Osteoblast (primary cell): ENCODE results near the gene CREG2. TPM values are rescaled to one million over a fixed set of nuclear protein-coding genes. Genes with fewer than 3 reads are reported as not detected.

Experiments used
- DNase-seq: peaks from one replicate; pipeline ENCODE4 v3.0.0; 2011; ENCODE audit warnings: low spot score, mixed read lengths; ENCODE audit not compliant: insufficient read length; ENCODE audit errors: missing footprints
- H2AFZ ChIP-seq: 2 replicates; pipeline ENCODE4 v1.6.0; 2011; ENCODE audit warnings: mild to moderate bottlenecking, low read length
- H3K27ac ChIP-seq: 2 replicates; pipeline ENCODE4 v1.5.1; 2011; ENCODE audit warnings: mild to moderate bottlenecking, low read depth, low read length, moderate library complexity
- H3K27me3 ChIP-seq: 2 replicates; pipeline ENCODE4 v1.6.0; 2012; ENCODE audit warnings: mild to moderate bottlenecking, control low read depth, inconsistent platforms, low read length, moderate library complexity; ENCODE audit not compliant: insufficient read depth
- H3K36me3 ChIP-seq: 2 replicates; pipeline ENCODE4 v1.5.1; 2011; ENCODE audit warnings: mild to moderate bottlenecking, low read length, control low read depth, moderate library complexity; ENCODE audit not compliant: insufficient read depth
- H3K4me1 ChIP-seq: 2 replicates; pipeline ENCODE4 v1.5.1; 2011; ENCODE audit warnings: mild to moderate bottlenecking, low read length, control low read depth, moderate library complexity; ENCODE audit not compliant: insufficient read depth
- H3K4me2 ChIP-seq: 2 replicates; pipeline ENCODE4 v1.6.0; 2011; ENCODE audit warnings: mild to moderate bottlenecking, low read length; ENCODE audit not compliant: insufficient read depth
- H3K4me3 ChIP-seq: fragments of 200-600 bp; sonication (generic); 3 replicates; pipeline ENCODE4 v1.5.1; 2012; ENCODE audit warnings: mild to moderate bottlenecking, low read length, inconsistent platforms; ENCODE audit not compliant: insufficient read depth
- H3K79me2 ChIP-seq: 2 replicates; pipeline ENCODE4 v1.6.0; 2012; ENCODE audit warnings: mild to moderate bottlenecking, low read length, control low read depth, inconsistent platforms; ENCODE audit not compliant: insufficient read depth
- H3K9me3 ChIP-seq: 2 replicates; pipeline ENCODE4 v1.5.1; 2011; ENCODE audit warnings: low read depth, low read length, control low read depth
- H4K20me1 ChIP-seq: 2 replicates; pipeline ENCODE4 v1.6.0; 2012; ENCODE audit warnings: mild to moderate bottlenecking, low read length, control low read depth; ENCODE audit not compliant: insufficient read depth
- CTCF ChIP-seq: IDR thresholded peaks from 2 replicates; pipeline ENCODE4 v1.5.1; 2011; ENCODE audit warnings: mild to moderate bottlenecking, low read depth, low read length, moderate library complexity; ENCODE audit errors: extremely low read depth
- total RNA-seq: library from RNA; depleted of rRNA; stranded (reverse); fragments of >200 nt; gene quantifications from 2 replicates; pipeline ENCODE4 v1.2.3, GENCODE V29; 2012

CREG2 gene
- total RNA-seq, 1 donor: 0.36 TPM

GRCh38 chr2:101426822-101427221, 39.5 kb upstream of the CREG2 start:
- Histone ChIP-seq H3K9me3 (no peaks in the 10 kb centered on the region), H3K4me3 (no peak overlapping the region), H3K79me2 (peaks cover 5% of the 10 kb centered on the region), H3K27ac (no peak overlapping the region), H3K4me1 (peaks cover 8% of the 10 kb centered on the region), H3K36me3 (peaks cover 8% of the 10 kb centered on the region), H4K20me1 (no peaks in the 10 kb centered on the region), H2AFZ (no peak overlapping the region), H3K4me2 (no peak overlapping the region), H3K27me3 (no peaks in the 10 kb centered on the region)
- peak; percentile 76 for DNase-seq
- TF ChIP-seq CTCF: no peak

GRCh38 chr2:101420623-101421022, 33.3 kb upstream of the CREG2 start:
- DNase-seq: no peak
- H3K79me2 ChIP-seq: no peaks in the 10 kb centered on the region
- no peak overlapping the region for H2AFZ ChIP-seq
- no peaks in the 10 kb centered on the region for H3K9me3 ChIP-seq
- peaks cover 7% of the 10 kb centered on the region for H3K36me3 ChIP-seq
- no peaks in the 10 kb centered on the region for H3K27me3 ChIP-seq
- no peak overlapping the region for H3K27ac ChIP-seq
- no peak for TF ChIP-seq CTCF
- no peak overlapping the region for H3K4me3 ChIP-seq
- no peaks in the 10 kb centered on the region for H3K4me1 ChIP-seq
- H3K4me2 ChIP-seq: no peak overlapping the region
- H4K20me1 ChIP-seq: no peaks in the 10 kb centered on the region

- Histone ChIP-seq H3K79me2 (no peaks in the 10 kb centered on the region), H2AFZ (no peak overlapping the region), H4K20me1 (no peaks in the 10 kb centered on the region), H3K27ac (no peak overlapping the region), H3K4me3 (no peak overlapping the region), H3K36me3 (peaks cover 9% of the 10 kb centered on the region), H3K4me1 (no peaks in the 10 kb centered on the region), H3K27me3 (no peaks in the 10 kb centered on the region), H3K4me2 (no peak overlapping the region), H3K9me3 (no peaks in the 10 kb centered on the region)
- DNase-seq: peak; percentile 83
- peak; percentile 83 for TF ChIP-seq CTCF
These were observed 31.9 kb upstream of the CREG2 start for GRCh38 chr2:101419096-101419663.

GRCh38 chr2:101418460-101419095, 31.3 kb upstream of the CREG2 start:
- no peaks in the 10 kb centered on the region for H3K4me1 ChIP-seq
- H2AFZ ChIP-seq: no peak overlapping the region
- DNase-seq: peak; percentile 77

More at GRCh38 chr2:101418460-101419095, 31.3 kb upstream of the CREG2 start:
- no peak overlapping the region for H3K27ac ChIP-seq
- H3K27me3 ChIP-seq: no peaks in the 10 kb centered on the region
- no peaks in the 10 kb centered on the region for H3K79me2 ChIP-seq
- no peak overlapping the region for H3K4me2 ChIP-seq
- H3K4me3 ChIP-seq: no peak overlapping the region
- peaks cover 9% of the 10 kb centered on the region for H3K36me3 ChIP-seq
- no peak for TF ChIP-seq CTCF
- no peaks in the 10 kb centered on the region for H4K20me1 ChIP-seq
- H3K9me3 ChIP-seq: no peaks in the 10 kb centered on the region
